Activated gamma-delta T cell treated with Interleukin-2 at 50 U/mL for 16 hours (primary cell): ENCODE results near the gene PPFIBP2.

Experiments used
- DNase-seq: peaks from one replicate; pipeline ENCODE4 v3.0.0-alpha.2; 2020

The PPFIBP2 gene

DNA sequence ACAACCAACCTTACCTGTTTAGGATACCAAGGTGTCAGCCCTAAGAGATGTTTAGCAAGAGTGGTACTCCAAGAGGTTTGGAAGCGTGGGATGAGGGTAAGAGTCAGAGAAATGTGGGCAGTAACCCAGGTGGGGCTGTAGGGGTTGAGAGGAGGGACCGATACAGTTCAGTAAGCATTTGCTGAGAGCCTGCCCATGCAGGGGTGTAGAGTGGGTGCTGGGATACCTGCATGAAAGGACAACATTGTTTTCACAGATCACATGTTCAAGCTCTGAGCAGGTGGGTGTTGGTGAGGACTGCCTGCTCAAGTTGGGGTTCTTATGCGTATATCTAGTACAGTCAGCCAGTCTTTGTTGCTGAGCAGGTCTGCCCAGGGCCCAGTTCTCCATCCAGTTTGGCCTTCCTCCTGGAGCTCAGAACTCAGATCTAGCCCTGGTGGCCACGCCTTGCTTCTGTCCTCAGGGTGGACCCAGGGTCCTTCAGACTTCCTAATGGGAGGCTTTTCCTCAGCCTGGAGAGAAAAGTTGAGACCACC is 14.8 kb downstream of the PPFIBP2 start:
- DNase-seq = no peak

DNA sequence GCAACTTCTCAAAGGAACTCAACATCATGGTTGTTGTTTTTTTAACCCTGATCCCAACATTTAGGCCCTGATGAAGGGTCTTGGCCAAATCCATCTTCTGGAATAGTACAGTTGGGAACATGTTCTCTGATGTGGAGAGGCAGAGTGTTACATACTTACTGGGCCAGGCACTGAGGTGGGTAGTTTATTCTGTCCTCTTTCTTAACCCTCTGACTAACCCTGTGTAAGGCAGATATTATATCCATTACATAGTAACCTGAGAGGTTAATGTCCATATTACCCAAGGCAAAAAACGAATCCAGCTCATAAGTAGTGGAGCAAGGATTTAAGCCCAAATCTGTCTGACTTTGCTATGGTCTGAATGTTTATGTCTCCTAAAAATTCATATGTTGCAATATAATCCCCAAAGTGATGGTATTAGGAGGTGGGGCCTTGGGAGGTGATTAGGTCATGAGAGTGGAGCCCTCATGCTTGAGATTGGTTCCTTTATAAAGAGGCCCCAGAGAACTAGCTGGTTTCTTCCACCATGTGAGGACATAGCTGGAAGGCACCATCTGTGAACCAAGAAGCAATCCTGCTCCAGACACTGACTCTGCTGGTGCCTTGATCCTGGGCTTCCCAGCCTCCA is 16.3 kb downstream of the PPFIBP2 start:
- DNase-seq = no peak

DNA sequence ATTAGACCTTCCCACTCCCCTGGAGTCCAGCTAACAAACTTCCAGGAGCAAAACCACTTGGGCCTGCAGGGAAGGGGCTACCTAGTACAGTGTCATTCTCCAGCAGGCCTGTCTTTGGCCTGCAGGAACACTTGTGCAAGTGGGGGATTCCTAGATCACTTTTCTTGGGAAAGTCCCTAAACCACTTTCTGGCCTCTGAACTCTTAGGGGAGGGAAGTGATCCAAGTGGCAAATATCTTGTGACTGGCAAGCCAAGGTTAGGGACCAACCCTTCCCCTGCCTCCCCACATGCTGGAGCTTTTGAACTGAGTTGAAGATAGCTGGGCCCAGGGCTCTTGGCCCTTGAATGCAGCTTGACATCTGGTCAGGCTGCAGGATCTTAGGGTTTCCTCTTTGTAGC is 17.2 kb downstream of the PPFIBP2 start:
- no peak for DNase-seq

DNA sequence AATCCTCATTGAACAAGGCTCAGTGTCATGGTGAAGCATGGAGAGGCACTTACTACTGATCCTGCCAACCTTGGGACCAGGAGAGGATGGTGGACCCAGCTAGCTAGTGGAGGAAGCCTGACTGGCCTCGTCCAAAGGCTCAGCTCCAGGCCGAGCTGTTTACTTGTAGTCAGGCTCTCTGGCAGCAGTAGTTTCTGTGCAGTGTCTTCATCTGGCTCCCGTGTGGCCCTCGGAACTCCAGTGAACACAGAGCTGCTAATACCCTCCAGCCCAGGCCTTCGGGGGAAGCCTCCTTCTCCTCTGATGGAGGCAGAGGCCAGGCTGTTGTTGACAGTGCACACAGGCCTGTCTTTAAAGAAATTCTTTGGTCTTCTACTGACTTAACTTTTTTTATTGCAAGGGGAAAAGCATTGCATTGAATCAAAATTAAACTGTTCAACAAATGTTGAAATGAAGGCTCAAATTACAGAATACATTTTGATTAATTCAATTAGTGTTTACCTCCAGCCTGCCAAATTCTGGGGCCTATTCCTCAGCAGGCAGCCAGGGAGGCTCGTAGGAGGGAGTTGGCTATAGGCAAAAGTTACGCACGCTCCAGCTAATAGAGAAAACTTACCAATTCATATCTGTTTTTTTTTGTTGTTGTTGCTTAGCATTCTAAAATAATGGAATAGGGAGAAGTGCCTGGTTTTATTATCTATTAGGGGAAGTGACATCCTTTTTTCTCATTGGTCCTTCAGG is 18.8 kb downstream of the PPFIBP2 start:
- no peak for DNase-seq

DNA sequence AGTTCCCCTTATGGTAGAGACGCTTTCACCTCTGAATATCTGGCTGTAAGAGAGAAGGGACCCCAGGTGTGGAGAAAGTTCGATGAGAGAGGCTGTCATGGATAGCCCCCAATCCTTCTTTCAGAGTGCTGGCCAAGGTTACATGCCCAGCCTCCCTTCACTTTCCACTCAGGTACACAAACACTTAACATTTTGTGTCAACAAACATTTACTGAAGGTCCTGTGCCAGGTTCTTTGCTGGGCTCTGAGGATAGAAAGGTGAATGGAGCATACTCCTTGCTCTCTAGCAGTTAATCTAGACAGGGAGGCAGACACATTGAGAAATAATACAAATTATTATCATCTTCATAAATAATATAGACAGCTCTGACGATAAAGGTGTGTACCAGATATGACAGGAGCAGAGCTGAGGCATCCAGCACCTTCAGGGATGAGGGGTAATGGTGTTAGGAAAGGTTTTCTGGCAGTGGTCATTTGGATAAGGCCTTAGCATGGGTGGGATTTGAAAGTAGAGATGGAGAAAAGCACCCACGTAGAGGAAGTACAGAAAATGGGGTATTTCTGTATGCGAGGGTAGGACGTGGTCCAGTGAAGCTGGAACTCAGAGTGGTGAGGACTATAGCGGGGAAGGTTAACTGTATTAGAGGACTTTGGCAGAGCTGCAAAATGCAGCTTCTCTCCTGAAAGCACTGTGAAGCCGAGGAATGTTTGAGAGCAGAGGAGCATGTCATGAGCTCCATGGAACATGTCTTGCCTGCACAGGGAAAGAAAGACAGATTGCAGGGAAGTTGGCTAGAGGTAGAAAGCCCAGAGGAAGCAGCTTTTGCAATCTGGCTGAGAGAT is 19.6 kb downstream of the PPFIBP2 start:
- DNase-seq = no peak

DNA sequence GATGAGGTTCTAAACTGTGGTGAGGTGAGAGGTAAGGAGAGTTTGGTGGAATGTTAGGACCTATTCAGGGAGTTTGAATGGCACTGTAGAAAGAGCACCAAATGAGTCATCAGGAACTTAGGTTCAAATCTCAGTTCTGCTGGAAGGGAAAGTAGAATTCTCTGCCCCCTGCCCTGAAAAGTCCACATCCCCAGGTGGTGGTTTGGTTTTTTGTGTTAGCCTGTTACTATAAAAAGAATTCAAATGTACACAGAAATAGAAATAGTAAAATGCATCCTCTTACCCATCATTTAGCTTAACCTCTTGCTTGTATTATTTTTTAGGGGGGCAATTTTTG is 20.2 kb downstream of the PPFIBP2 start:
- DNase-seq = no peak

DNA sequence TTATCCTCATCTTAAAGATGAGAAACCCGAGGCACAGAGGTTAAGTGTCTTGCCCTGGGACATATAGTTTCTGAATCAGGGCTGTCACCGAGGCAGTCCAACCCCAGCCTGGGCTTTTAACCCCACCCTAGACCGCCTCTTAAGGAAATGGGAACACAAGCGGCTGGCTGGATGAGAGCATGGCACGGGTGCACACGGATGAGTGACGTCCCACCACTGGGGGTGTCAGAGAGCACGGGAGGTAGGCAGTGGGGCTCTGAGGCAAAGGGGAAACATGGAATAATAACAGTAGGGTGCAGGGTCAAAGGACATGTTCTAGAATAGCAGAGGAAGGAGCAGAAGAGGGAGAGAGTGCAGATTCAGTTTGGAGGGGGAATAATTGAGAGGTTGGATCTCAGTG is 22.3 kb downstream of the PPFIBP2 start:
- no peak for DNase-seq

DNA sequence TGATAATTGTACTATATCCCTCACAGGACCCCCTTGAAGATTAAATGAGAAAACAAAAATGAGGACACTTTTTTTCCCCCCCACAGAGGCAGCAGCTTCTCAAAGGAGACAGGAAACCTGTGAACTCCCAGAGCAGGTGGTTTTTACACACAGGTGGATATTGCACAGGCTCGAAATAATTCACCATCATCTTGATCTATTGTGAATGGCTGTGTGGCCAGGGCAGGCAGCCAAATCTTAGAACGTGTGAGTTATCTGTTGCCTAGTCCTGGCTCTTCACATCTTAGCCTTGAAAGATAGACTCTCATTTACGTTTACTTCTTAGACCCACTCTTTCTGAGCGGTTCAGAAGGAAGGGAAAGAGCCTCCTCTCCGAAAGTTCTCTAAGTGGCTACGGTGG is 23.5 kb downstream of the PPFIBP2 start:
- DNase-seq = no peak

DNA sequence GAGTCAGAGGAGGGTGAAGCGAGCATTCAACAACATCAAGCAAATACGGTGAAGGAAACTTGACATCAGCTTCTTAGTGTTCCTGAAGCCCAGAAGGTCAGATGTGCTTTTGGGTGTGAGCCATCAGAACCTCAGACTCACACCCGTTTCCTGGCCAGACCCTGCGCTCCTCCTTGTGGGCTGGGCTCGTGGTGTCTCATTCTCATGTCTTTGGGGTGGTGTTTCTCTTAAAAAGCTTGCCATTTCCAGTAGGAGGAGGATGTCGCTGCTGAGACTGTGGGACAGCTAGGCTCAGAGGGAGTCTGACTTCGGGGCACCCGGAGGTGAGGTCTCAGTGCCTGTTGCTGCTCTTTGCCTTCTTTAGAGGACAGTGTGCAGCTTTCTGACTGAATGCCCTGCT is 24.2 kb downstream of the PPFIBP2 start:
- no peak for DNase-seq

DNA sequence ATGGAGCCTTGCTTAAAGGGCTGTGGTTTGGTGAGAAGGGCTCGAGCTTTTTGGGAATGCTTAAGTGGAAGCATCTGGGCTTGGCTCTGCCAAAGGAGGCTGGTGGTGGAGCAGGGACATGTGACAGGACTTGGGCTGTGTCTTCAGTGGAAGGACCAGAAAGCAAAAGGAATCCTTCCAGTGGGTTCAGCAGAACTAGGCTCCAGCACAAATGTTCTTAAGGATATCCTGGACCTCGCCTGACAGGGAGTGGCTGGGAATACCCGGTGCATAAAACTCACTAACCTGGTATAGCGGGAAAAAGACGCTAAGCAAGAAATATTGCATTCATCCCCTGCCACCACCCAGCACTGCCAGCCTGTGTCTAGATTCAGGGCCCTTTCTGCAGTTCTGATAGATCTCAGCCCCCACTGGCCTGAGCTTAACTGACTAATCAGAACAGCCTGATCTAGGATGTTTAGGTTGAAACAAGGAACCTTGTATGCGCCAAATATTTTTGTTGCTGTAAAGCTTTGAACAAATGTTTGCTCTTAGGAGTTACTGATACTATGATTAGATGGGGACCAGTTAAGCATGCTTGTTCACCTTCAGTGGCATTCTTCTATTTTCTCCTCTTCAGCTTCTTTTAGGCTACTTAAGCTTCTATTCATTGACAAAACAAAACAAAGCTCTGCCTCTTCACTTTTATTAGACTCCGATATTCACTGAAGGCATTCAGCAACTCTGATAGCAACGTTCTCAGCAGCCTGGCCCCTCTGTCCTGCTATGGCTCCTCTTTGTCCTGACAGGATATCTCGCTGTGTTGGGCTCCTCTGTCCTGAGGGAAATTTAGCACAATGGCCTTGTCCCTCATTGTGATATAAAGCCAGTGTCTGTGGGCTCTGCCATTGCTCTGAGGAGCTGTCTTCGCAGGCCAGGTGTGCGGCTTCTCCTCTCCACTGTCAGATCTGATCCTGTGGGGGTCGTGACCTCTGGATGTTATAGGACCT is 25.0 kb downstream of the PPFIBP2 start:
- no peak for DNase-seq

DNA sequence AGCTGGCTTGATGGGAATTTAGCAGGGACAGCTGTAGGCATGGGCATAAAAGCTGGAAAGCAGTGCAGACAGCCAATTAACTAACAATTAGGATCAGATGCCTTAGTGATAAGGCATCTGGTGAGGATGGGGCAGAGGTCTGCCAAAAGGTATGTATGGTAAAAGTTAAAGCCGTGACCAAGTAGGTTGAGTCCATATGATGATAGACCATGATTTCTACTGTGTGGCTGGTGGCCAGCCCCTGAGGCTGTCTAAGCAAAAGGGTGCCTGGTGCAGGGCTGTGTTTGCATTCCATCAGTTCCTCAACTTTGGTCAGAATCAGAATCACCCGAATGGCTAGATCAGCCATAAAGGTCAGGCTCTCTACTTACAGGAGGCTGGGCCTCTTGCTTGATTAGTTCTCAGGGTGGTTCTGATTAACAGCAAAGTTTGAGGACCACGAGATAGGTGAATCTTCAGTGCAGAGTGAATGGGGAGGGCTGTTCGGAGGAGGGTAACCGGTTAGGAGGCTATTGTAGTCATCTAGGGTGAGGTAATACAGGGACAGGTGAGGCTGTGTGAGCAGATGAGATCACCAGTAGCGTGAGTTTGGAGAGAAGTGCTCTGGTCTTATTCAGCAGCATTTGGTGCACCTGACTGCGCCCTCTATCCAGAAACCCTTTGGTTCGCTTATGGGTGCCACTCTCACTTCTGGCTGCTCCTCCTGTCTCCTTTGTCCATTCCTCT is 27.2 kb downstream of the PPFIBP2 start:
- no peak for DNase-seq

DNA sequence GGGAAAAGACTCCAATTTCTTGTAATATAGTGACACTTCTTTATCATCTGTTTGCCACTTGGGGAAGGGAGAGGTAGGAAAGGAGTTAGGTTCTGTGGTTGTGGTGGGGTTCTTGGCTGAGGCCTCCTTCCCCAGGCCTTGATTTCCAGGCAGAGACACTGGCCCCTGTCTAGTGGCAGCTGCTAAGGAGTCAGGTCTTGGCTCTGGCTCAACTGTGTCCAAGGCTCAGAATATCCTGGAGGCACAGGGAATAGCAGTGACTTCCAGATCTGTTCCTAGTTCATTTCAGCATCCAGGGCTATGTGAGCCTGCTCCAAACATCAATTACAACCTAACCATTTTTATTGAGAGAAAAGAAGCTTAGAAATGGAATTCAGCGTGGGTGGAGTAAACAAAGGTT is 29.5 kb downstream of the PPFIBP2 start:
- no peak for DNase-seq

DNA sequence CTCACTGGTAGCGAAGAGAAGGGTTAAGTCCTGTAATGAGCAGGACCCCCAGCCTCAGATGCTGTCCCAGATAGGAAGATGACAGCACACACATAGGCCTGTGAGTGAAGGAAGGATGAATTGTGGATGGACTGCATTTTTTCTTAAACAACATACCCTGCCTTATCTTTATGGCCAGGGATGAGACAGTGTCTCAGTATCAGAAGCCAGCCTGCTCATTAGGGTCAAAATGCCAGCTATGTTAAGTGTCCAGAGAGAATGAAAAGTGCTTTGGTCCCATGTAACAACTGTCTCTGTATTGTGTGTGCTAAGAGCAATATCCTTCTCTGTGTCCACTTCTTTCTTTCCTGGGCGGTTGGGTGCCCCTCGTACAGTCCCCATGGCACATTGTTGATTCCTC is 30.2 kb downstream of the PPFIBP2 start:
- no peak for DNase-seq

DNA sequence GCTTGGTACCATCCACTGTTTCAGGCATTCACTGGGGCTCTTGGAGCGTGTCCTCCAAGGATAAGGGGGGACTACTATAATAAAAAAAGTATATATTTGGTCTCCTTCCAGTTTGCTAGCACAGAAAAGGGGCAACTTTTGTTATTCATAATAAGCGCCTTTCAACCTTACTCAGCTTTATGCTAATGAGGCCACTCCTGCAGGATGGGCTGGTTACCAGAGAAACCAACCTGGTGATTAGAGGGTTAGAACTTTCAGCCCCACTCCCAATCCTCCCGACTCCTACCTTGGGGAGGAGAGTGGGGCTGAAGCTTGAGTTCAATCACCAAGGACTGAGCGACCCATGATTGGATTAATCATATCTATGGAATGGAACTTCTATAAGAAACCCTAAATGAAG is 31.8 kb downstream of the PPFIBP2 start:
- no peak for DNase-seq

DNA sequence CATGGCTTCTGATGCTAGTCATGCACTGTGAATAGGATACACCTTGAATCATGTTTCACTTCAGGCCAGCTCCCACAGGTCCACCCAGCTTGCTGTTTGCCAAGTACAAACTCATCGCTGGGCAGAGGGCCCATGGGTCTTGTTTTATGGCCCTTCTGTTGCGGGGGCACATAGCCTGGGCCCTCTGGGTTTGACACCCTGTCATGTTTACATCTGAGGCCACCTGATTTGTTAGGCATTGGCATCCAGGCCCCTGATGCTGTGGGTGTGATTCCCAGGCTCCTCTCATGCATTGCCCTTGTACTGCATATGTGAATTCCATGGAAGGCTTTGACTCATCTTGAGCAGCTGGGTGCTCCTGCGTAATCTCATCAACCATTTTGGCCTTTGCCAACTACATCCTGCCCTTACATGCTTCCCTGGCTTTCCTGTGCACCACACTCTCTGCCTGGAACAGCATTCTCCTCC is 32.6 kb downstream of the PPFIBP2 start:
- DNase-seq = no peak

DNA sequence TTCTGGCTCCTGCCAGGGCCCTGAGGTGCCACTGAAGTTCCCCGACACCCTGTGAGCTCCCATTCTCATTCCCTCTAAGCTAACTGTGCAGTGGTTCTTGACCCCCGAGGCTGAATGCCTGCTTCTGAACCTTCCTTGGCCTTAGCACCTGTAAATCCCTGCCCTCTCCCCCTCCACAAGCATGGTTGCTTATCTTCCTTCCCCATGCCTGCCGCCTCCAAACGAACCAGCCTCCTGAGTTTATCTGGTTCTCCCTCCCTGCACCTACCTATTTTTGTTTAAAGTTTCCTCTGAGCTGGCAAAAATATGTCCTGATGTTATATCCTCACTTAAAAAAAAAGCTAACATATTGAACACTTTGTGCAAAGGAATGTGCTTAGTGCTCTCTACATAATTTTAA is 33.9 kb downstream of the PPFIBP2 start:
- no peak for DNase-seq

DNA sequence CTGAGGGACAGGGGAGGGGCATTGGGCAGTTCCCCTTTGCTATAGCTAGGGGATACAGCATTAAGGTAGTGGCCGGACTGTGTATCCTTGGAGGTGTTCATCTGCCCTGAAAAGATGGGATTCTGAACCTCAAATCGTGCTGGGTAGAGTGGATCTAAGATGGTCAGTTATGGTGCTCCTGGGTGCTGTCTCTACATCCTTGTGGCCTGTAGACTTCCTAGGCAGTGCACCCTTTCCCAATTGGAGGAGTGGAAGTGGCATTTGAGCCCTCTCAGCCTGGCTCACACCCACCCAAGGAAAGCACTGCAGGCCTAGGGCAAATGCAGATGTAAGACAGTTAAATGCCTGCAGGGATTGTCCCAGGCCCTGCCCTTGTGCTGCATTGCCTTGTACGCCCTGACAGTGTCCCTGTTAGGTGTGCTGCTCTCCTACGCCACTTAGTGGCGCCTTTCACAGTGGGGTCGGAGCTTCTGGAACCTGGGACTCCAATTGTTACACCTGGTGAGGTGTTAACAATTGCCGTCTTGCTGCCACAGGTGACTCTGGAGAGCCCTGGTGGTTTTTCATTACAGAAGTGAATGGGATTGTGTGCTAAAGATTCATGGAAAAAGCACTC is 35.0 kb downstream of the PPFIBP2 start:
- DNase-seq = no peak

DNA sequence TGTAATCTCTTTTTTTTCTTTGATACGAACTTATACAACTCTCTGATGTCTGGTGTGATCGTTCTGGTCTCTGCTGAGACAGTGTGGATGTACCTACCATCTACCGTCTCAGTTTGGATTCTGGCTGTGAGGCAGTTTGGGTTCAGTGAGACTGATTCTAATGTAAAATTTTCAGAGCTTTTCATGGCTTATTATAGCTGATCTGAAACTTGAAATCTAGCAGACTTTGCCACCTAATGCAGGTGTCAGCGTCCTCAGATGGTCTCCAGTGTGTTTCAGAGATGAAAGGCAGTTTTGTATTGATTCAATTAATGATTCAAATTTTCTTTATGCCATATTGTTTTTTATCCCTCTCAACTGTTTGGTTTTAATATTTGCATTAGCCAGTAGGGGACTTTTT is 35.9 kb downstream of the PPFIBP2 start:
- no peak for DNase-seq

DNA sequence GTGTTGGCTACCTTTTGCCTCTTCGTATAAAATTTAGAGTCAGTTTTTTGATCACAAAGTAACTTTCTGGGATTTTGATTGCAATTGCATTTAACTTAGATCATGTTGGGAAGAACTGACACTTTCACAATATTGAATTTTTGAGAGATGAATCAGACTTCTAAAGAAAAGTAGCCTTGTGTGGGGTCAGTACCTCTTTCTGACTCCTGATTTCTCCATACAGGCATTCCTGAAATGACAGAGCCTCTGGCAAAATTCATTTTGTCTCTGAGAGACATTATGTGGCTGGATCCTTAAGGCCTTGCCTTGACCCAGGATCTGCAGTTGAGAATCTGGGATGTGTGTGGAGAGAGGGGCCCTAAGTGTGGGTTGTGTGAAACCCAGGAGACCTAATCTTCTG is 37.8 kb downstream of the PPFIBP2 start:
- DNase-seq = no peak

DNA sequence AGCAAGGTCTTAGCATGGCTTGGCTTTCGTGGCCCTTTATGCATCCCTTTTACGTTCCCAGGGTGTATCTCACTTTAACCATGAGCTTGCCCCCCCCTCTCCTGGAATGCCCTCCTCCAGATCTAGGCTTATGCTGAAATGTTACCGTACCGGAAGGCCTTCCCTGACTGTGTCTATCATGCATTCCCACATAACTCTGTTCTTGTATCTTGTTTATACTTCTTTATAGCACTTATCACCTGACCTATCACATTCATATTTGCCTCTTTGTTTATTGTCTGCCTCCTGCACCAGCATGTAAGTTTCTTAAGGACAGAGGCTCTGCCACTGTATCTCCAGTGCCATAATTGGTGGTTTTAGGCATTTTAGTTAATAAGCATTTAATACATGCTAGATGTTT is 38.9 kb downstream of the PPFIBP2 start:
- no peak for DNase-seq

DNA sequence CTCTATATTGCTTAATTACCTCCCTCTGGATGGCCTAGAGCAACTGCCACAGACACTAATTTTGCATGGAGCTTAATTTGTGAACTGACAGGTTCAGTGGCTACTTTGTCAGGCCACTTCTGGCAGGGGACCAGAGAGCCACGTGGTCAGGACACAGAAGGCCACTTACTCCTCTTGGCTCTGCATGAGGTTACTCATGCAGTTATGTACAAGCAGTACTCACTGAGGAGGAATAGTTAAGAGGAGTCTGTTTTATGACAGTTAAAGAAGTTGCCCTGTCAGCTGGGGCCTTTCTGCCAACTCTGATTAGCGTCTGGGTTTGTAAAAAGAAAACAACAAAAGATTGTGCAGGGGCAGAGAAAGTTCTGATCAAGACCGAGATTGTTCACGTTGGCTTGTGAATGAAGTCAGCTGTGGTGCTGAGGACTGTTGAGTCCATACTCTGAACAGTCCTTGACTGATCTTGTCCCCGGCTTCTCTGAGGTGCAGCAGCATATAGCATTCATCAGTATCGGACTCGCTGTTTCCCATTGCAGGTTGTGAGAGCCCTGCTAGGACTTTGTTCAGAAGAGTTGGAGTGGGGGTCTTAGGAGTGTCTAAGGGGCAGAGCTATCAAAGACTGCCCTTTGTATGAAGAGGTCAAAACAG is 41.4 kb downstream of the PPFIBP2 start:
- no peak for DNase-seq
